CD14-positive monocyte (primary cell): ENCODE data around the gene GMDS. TPM values are rescaled to one million over a fixed set of nuclear protein-coding genes. Genes with fewer than 3 reads are reported as not detected.
A peak's percentile ranks its signal among the peaks of the same experiment; 100 is the strongest.

Source experiments
- DNase-seq, 3 donors: peaks; one replicate each; pipeline ENCODE4 v3.0.0-alpha.2; 2011 to 2022
- H2AFZ ChIP-seq: 2 replicates; pipeline ENCODE4 v1.6.0; 2012; ENCODE audit warnings: mild to moderate bottlenecking, low read depth, low read length, inconsistent platforms; ENCODE audit not compliant: insufficient read depth, poor library complexity, severe bottlenecking
- H3K27ac ChIP-seq, 2 donors: 1 replicate in 1 of 2; 2 replicates in 1 of 2; pipeline ENCODE4 v1.5.1; 2012 to 2013; ENCODE audit warnings: low read length in 2 of 2, control low read depth in 1 of 2, inconsistent platforms in 1 of 2, low read depth in 1 of 2, mild to moderate bottlenecking in 1 of 2
- H3K27me3 ChIP-seq, 2 donors: one replicate each; pipeline versions ENCODE4 v1.6.0 to v1.6.1; 2011 to 2013; ENCODE audit warnings: low read length in 2 of 2; ENCODE audit not compliant: control insufficient read depth in 2 of 2, insufficient read depth in 2 of 2
- H3K36me3 ChIP-seq, 2 donors: replicated peaks in 1 of 2; 1 replicate in 1 of 2; 2 replicates in 1 of 2; pipeline versions ENCODE4 v1.5.1 to v1.6.1; 2012 to 2013; ENCODE audit warnings: low read length in 2 of 2, control low read depth in 1 of 2, inconsistent platforms in 1 of 2, mild to moderate bottlenecking in 1 of 2; ENCODE audit not compliant: insufficient read depth in 2 of 2, control insufficient read depth in 1 of 2
- H3K4me1 ChIP-seq, 2 donors: 1 replicate in 1 of 2; 2 replicates in 1 of 2; pipeline versions ENCODE4 v1.5.1 to v1.6.1; 2012 to 2013; ENCODE audit warnings: low read length in 2 of 2, control low read depth in 1 of 2, inconsistent platforms in 1 of 2, mild to moderate bottlenecking in 1 of 2, moderate library complexity in 1 of 2; ENCODE audit not compliant: insufficient read depth in 2 of 2, control insufficient read depth in 1 of 2
- H3K4me2 ChIP-seq: replicated peaks from 2 replicates; pipeline ENCODE3; 2012; ENCODE audit warnings: low read length, moderate library complexity, mild to moderate bottlenecking; ENCODE audit not compliant: poor library complexity, severe bottlenecking; ENCODE audit errors: extremely low read depth
- H3K4me3 ChIP-seq, 3 experiments: fragments of 200-600 bp in 1 of 3; sonication (generic) in 1 of 3; replicated peaks in 1 of 3; 1 replicate in 2 of 3; 2 replicates in 1 of 3; pipeline ENCODE4 v1.5.1; 2011 to 2013; ENCODE audit warnings: low read length in 3 of 3, mild to moderate bottlenecking in 3 of 3, control low read depth in 2 of 3, low read depth in 2 of 3, inconsistent platforms in 1 of 3, moderate library complexity in 1 of 3
- H3K79me2 ChIP-seq: 2 replicates; pipeline ENCODE4 v1.6.0; 2012; ENCODE audit warnings: mild to moderate bottlenecking, control low read depth, inconsistent platforms, low read length, moderate library complexity; ENCODE audit not compliant: insufficient read depth
- H3K9ac ChIP-seq: 2 replicates; pipeline ENCODE4 v1.6.0; 2017; ENCODE audit warnings: low read length, mild to moderate bottlenecking; ENCODE audit not compliant: insufficient read depth, poor library complexity, severe bottlenecking
- H3K9me3 ChIP-seq, 2 donors: replicated peaks in 1 of 2; 1 replicate in 1 of 2; 2 replicates in 1 of 2; pipeline versions ENCODE4 v1.5.1 to v1.6.1; 2012 to 2013; ENCODE audit warnings: low read length in 2 of 2, control low read depth in 1 of 2; ENCODE audit not compliant: control insufficient read depth in 1 of 2, insufficient read depth in 1 of 2
- H4K20me1 ChIP-seq: 2 replicates; pipeline ENCODE4 v1.6.0; 2012; ENCODE audit warnings: mild to moderate bottlenecking, low read length, control low read depth, moderate library complexity; ENCODE audit not compliant: insufficient read depth
- H3K27ac Mint-ChIP-seq, 7 donors: one replicate each; pipeline ENCODE4 v1.8.0; 2020; ENCODE audit warnings: mild to moderate bottlenecking in 7 of 7, mixed read lengths in 7 of 7, moderate library complexity in 6 of 7, inconsistent platforms in 2 of 7
- H3K27me3 Mint-ChIP-seq, 3 donors: one replicate each; pipeline ENCODE4 v1.8.0; 2021 to 2022; ENCODE audit warnings: low read depth in 3 of 3, mild to moderate bottlenecking in 3 of 3, mixed read lengths in 3 of 3, moderate library complexity in 3 of 3, inconsistent platforms in 1 of 3
- H3K36me3 Mint-ChIP-seq, 2 donors: one replicate each; pipeline ENCODE4 v1.8.0; 2020; ENCODE audit warnings: mixed read lengths in 2 of 2, inconsistent platforms in 1 of 2, mild to moderate bottlenecking in 1 of 2
- H3K4me1 Mint-ChIP-seq: one replicate; pipeline ENCODE4 v1.8.0; 2020; ENCODE audit warnings: mild to moderate bottlenecking, mixed read lengths
- H3K4me3 Mint-ChIP-seq, 2 donors: one replicate each; pipeline ENCODE4 v1.8.0; 2020; ENCODE audit warnings: mild to moderate bottlenecking in 2 of 2, mixed read lengths in 2 of 2, moderate library complexity in 1 of 2
- H3K9me3 Mint-ChIP-seq, 7 donors: one replicate each; pipeline ENCODE4 v1.8.0; 2020 to 2022; ENCODE audit warnings: mixed read lengths in 7 of 7, mild to moderate bottlenecking in 6 of 7, moderate library complexity in 6 of 7, inconsistent platforms in 2 of 7
- WGBS: methylation state at CpG from one replicate; pipeline ENCODE4 v1.1.5; 2013; ENCODE audit warnings: missing lambda C conversion rate; ENCODE audit not compliant: insufficient coverage; 5-methylcytosine and 5-hydroxymethylcytosine counted together
- intact Hi-C, 2 donors: fragments of 100-400 bp; cut with micrococcal nuclease; formaldehyde crosslinking; loops; one replicate each; pipeline versions ENCODE4 v1.15.0 to v1.15.1; 2023
- polyA plus RNA-seq, 3 donors: library from polyadenylated mRNA; depleted of rRNA in 1 of 3; unstranded in 2 of 3; stranded (reverse) in 1 of 3; fragments of 300-500 nt in 2 of 3; fragments of >200 nt in 1 of 3; fragmentation: Illumina TruSeq in 2 of 3; gene quantifications; 1 replicate in 2 of 3; 2 replicates in 1 of 3; pipeline ENCODE4 v1.2.3, GENCODE V29; 2012 to 2021
- TF ChIP-seq, protein P1 (sequence below): fragments of 200-600 bp; IDR thresholded peaks from one replicate; pipeline ENCODE4 v1.8.0; 2022; ENCODE audit warnings: antibody characterized with exemption, mild to moderate bottlenecking

Gene GMDS
- polyA plus RNA-seq, 3 donors, result 10.5 to 19.9 (median 17.6) TPM

DNA sequence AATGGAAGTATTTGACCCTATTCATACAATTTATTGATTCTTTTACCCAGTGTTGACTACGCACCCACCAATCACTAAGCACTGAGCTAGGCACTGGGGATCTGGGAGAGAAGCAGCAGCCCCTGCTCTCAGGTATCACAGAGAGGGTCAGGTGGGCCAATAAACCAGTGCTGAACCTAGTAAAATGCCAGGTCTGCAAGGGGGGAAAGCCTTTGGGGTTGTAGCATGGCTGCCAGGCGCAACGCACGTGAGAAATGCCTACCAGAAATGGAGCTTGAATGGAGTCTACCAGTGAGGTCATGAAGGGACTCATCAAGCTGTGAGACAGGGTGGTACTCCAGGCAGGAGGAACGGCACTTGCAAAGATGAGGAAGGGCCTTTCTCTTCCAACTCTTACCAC lies 313.6 kb downstream of the GMDS start:
- no peak for DNase-seq
- Histone ChIP-seq H3K27ac (no peak overlapping the region), H3K27me3 (no peaks in the 10 kb centered on the region), H3K79me2 (no peaks in the 10 kb centered on the region), H3K4me2 (no peak overlapping the region), H3K36me3 (peaks cover 2 to 16% of the 10 kb centered on the region in 2 donors), H3K4me3 (no peak overlapping the region), H2AFZ (no peak overlapping the region), H3K4me1 (no peaks in the 10 kb centered on the region), H3K9ac (no peak overlapping the region), H3K9me3 (peaks cover 6 to 14% of the 10 kb centered on the region in 2 donors), H4K20me1 (no peaks in the 10 kb centered on the region)
- TF ChIP-seq, protein P1, sequence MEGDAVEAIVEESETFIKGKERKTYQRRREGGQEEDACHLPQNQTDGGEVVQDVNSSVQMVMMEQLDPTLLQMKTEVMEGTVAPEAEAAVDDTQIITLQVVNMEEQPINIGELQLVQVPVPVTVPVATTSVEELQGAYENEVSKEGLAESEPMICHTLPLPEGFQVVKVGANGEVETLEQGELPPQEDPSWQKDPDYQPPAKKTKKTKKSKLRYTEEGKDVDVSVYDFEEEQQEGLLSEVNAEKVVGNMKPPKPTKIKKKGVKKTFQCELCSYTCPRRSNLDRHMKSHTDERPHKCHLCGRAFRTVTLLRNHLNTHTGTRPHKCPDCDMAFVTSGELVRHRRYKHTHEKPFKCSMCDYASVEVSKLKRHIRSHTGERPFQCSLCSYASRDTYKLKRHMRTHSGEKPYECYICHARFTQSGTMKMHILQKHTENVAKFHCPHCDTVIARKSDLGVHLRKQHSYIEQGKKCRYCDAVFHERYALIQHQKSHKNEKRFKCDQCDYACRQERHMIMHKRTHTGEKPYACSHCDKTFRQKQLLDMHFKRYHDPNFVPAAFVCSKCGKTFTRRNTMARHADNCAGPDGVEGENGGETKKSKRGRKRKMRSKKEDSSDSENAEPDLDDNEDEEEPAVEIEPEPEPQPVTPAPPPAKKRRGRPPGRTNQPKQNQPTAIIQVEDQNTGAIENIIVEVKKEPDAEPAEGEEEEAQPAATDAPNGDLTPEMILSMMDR, result no peak
- peak overlapping the region in 1 of 7 donors; percentile 40 for H3K27ac Mint-ChIP-seq
- WGBS, result 100% methylated on average over 3 of the region's 5 CpGs
- intact Hi-C loops, result no loop called here
- peaks cover 13 to 24% of the 10 kb centered on the region in 2 donors for H3K36me3 Mint-ChIP-seq
- H3K4me1 Mint-ChIP-seq, result no peaks in the 10 kb centered on the region
- H3K9me3 Mint-ChIP-seq, result peaks cover 0 to 24% (median 18%) of the 10 kb centered on the region in 7 donors
- no peak overlapping the region for H3K4me3 Mint-ChIP-seq
- H3K27me3 Mint-ChIP-seq, result peaks cover 0 to 2% (median 2%) of the 10 kb centered on the region in 3 donors

GRCh38 chr6:1930356-1930755 lies 315.0 kb downstream of the GMDS start:
- peaks cover 0 to 18% (median 15%) of the 10 kb centered on the region in 7 donors for H3K9me3 Mint-ChIP-seq
- intact Hi-C loops, result no loop called here

More at GRCh38 chr6:1930356-1930755, 315.0 kb downstream of the GMDS start:
- TF ChIP-seq, protein P1, result no peak
- no peaks in the 10 kb centered on the region for H3K4me1 Mint-ChIP-seq
- DNase-seq, result no peak
- H3K9ac ChIP-seq, result no peak overlapping the region
- no peak overlapping the region for H3K27ac Mint-ChIP-seq
- no peak overlapping the region for H2AFZ ChIP-seq
- no peaks in the 10 kb centered on the region for H4K20me1 ChIP-seq
- H3K4me2 ChIP-seq, result no peak overlapping the region
- peaks cover 2 to 16% of the 10 kb centered on the region in 2 donors for H3K36me3 ChIP-seq
- H3K27ac ChIP-seq, result no peak overlapping the region
- peaks cover 0 to 2% (median 2%) of the 10 kb centered on the region in 3 donors for H3K27me3 Mint-ChIP-seq
- H3K9me3 ChIP-seq, result peaks cover 6 to 9% of the 10 kb centered on the region in 2 donors
- no peaks in the 10 kb centered on the region for H3K4me1 ChIP-seq
- no peak overlapping the region for H3K4me3 Mint-ChIP-seq
- no peaks in the 10 kb centered on the region for H3K27me3 ChIP-seq
- H3K4me3 ChIP-seq, result no peak overlapping the region
- H3K79me2 ChIP-seq, result no peaks in the 10 kb centered on the region
- H3K36me3 Mint-ChIP-seq, result peaks cover 13 to 16% of the 10 kb centered on the region in 2 donors
- WGBS, result no CpG with 5 or more reads among the region's 2 CpGs
